ENCODE measurements around the gene GPATCH3.

GRCh38 chr1:26864610-26865480, 35.4 kb downstream of the GPATCH3 start:
- TF ChIP-seq CTCF (conservative IDR thresholded peaks at IDR 0.05 in 1 of 2, IDR thresholded peaks at IDR 0.05 in 1 of 2; ENCODE audit: extremely low read depth in 1 of 2, insufficient read depth in 1 of 2, low read depth in 1 of 2, low read length in 2 of 2) (peak in 1 of 2 donors; percentile 1), EZH2 (IDR thresholded peaks at IDR 0.05; ENCODE audit: borderline replicate concordance, low read length) (no peak)

Data from mammary epithelial cell (primary cell).